DMS79 treated with DMSO at 0.1 percent for 48 hours (cell line): ENCODE data around the gene DUOX1.
"Not testable (repeated sequence)": the region's sequence is repeated elsewhere in the genome, so short reads cannot be mapped to it uniquely, and the experiment has no call there.

ENCODE experiments used
- DNase-seq: peaks from one replicate; lab custom pipeline; 2025; lab: John Stamatoyannopoulos, UW

The DUOX1 gene

GRCh38 chr15:45129651-45130129 is at the start of gene DUOX1, which contains the start of gene DUOXA1:
TSS of gene DUOX1 (plus strand) at chr15:45129994. CDS start at chr15:45131967, 1,973 bp downstream.
TSS of gene DUOXA1 (minus strand) at chr15:45129879. CDS start at chr15:45123014, 6,865 bp downstream.
- DNase-seq, result no peak

DNA sequence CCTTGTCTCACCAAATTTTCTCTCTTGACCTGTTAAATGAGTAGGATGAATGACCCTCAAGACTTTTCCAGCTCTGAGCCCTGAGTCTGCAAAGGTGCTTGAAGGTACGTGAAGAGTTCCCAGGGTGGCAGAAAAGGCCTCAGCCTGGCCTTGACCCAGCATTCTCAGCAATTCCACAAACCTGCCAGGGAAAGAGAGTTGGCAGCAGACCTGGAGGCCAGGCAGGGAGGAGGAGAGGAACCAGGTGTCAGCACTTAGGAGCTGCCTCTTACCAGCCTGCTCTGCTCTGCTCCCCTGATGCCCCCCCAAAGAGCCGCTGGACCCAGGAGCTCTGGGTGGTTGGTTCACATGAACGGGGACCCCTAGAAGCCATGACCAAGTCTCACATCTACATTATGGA is 49.2 kb upstream of the DUOX1 start:
- peak; percentile 28 for DNase-seq

DNA sequence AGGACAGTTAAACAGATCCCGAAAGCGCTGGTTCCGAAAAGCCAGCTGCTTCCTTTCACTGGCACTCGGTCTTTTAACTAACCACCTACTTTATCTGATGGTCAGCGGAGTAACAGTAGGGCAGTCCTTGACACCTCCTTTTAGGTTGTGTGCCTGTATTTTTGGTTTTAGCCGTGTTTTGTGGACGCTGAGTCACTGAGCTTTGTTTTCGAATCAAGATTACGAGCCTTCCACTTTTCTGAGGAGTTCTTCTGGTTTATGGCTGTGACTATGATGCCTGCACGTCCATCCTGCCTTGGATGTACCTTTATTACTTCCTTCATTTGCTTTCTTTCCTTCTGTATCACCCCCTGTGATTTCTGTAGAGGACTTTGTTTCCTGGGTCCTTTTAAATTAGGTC is 47.4 kb upstream of the DUOX1 start:
- not testable (repeated sequence) for DNase-seq

DNA sequence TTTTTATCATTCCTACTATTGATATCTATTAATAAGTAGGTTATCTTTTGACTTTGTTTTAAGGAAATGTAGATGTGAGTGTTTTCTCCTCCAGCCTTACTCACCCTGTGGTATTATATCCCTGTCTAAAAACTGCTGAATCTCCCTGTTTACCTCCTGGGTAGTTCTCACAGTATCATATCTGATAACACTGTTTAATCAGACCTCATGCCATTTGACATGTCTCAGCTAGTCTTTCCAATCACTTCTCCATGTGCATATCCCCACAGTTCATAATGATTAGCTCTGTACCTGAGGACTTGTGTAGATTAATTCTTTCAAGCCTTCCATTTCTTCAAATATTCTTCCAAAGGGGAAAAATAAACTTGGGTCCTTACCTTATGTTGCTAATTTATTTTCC is 46.6 kb upstream of the DUOX1 start:
- DNase-seq, result no peak

GRCh38 chr15:45084163-45084562 is 45.6 kb upstream of the DUOX1 start:
- no peak for DNase-seq

DNA sequence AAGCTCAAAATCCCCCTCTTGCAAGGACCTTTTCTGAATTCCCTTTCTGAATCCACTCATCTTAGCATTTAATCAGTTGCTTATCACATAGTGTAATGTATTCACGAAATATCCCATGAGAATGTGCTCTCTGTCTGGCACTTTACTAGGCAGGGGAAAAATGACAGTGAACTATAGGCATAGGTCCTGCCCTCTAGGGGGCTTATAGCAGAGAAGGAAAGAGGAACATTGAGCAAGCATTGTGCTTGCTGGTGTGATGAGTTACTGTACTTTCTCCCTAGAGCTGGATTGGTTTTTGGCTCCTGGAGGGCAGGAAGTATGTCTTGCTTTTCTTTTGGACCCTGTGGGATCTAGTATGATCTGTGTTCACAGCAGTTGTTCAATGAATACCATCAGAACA is 42.3 kb upstream of the DUOX1 start:
- DNase-seq, result no peak

DNA sequence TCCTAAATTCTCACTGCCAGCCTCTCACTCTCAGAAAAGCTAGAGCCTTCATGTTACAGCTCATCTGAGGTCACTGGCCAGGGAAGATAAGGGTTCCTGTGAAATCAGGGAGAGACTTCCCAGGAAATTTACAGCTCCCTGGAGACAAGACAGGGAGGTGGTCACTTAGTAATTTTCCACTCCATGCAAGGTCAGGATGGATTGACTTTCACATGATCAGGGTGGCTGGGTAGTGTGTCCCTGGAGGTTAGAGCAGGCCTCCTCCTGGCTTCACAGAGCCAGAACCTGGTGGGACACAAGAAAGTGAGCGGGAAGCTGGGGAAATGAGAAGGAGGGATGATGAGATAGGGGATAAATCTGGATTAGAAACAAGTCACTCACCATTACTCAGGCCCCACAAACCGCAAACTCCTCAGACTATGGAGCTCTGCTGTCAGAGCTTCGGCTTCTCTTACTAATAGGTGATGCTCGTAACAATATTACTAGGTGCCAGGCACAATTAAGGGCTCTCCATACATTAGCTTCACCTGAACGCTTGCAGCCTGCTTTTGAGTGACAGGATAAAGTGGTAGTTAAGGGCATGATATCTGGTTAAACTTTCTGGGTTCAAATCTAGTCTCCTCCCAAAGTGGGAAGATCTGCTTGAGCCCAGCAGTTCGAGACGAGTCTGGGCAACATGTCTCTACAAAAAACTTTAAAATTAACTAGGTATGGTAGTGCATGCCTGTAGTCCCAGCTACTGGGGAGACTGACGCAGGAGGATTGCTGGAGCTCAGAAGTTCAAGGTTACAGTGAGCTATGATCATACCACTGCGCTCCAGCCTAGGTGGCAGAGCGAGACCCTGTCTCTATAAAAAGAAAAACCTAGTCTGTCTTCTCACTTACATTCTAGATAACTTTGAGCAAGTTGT is 40.7 kb upstream of the DUOX1 start:
- DNase-seq, result no peak

DNA sequence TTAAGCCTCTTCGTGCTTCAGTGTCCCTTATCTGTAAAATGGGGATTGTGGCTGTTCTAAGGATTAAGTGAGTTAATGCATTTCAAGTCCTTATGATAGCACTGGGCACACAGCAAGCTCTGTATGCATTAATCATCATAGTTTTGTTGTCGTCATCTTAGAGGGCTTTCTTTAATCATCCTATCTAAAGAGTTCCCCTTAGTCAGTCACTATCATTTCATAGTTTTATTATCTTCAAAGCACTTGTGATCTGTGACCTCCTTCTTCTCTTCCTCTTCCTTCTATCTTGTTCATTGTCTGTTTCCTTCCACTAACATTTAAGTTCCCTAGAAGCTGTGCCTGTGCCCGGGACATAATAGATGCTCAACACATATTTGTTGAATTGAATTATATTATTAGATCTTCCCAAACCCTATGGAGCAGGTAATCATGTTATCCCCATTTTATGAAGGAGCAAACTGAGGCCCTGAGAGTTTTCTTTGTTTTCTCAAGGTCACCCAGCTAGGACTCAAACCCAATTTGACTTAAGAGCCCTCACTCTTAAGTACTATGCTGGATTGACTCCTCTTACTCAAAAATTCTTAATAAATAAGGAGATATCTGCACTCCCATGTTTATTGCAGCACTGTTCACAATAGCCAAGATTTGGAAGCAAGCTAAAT is 40.0 kb upstream of the DUOX1 start:
- DNase-seq, result no peak

DNA sequence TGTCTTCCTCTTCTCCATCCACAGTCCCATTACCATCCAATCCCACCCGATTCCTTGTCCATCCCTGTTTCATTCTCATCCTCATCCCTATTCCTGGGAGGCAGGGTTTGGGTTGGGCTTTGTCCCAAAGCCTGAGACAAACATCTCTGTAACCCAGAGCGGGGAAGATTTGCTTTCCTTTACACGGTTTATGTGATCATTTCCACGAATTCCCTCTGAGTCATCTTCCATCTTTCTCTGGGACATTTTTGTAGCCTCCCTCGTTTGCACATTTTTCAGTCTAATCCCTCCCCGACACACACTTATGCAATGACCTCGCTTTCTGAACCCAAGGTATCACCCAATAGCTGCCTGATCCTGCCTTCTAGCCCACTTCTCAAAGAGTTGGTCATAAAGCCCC is 38.6 kb upstream of the DUOX1 start:
- DNase-seq, result no peak

DNA sequence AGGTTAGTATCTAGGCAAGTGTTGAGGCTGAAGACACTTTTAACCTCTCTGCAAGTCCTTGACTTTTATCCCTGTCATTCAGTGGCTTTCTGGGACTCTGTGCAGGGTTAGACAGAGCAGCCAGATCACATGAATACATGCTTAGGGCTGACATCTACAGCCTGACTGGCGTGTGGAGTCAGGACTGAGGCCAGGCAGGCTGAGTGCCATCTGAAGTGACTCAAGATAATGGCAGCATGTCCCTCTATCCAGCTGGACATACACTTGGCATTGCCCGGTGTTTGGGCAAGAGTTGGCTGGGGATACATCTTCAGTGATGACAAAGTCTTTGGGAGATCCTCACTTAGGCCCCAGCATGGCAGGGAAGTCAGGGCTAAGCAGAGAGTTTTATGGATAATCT is 38.2 kb upstream of the DUOX1 start:
- DNase-seq, result no peak

GRCh38 chr15:45093013-45093412 is 36.8 kb upstream of the DUOX1 start:
- DNase-seq, result no peak

GRCh38 chr15:45093622-45094357 is 36.0 kb upstream of the DUOX1 start:
- DNase-seq, result no peak

DNA sequence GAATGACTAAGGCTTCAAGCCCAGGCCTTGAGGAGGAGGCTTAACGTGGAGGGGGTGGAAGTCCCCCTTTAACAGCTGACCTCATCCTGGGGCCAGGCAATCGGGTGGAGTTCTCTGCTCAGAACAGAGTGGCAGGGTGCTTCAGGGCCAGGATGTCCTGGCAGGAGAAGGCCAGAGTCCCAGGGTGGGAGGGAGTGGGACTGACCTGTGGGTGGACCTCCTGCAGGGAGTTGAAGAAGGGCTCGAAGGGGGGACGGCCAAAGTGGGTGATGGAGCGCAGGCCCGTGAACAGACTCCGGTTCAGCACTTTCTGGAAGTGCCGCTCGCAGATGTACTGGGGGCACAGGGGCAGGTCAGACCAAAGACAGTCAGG is 35.5 kb upstream of the DUOX1 start:
- DNase-seq, result no peak

- DNase-seq, result no peak
These were observed 34.1 kb upstream of the DUOX1 start for GRCh38 chr15:45095661-45096060.

- no peak for DNase-seq
These were observed 32.3 kb upstream of the DUOX1 start for GRCh38 chr15:45097466-45097865.

GRCh38 chr15:45099549-45100165 is 30.1 kb upstream of the DUOX1 start:
- DNase-seq, result no peak

DNA sequence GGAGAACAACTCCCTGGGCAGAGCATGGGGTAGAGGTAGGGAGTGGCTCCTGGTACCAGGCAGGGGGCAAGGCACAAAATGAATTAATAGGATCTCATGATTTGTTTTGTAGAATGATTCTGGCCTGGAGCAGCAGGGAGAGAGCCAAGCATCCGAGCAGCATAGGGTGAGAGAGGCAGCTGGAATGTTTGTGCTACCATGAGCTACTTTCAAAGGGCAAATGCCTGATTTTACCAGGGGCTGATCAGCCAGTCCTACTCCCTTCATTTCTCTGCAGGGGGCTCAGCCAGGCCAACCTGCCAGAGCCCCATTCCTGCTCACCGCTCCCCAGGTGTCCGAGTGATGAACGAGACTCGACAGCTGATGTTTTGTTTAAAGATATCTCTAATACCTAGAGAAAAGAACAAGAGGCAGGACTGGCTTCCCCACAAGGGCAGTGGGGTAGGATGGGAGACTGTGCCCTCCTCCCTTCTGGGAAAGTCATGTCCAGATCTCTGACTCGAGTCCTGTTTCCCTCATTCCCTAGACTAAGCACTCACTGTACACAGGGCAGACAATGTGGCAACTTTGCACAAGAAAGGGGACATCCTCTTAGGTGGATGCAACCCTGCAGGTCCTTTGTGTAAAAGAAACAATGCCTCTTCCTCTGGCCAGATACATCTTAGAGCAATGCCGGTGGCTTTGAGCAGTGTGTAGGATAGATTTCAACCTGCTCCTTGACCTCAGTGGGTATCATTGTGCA is 28.7 kb upstream of the DUOX1 start:
- DNase-seq, result no peak

- no peak for DNase-seq
These were observed 28.0 kb upstream of the DUOX1 start for GRCh38 chr15:45101749-45102148.

- DNase-seq, result no peak
These were observed 27.6 kb upstream of the DUOX1 start for GRCh38 chr15:45102226-45102625.

GRCh38 chr15:45104170-45104569 is 25.6 kb upstream of the DUOX1 start:
- DNase-seq, result not testable (repeated sequence)

DNA sequence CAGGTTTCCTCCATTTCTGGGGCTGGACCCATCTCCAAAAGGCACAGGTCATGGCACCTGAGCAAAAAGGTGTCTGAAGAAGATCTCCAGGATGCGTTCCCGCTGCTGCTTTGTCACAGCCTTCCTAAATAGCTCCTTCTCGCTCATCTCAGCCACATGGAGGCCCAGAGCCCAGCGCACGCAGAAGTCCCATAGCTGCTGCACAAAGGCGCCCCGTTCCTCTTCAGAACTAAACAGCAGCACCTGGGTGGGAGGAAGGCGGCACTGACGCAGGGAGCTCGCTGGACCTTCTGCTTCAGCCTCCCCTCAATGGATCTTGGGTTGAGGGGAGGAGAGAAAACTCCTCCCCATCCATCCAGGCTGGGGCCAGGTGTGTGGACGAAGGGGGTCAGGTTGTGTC is 24.2 kb upstream of the DUOX1 start:
- no peak for DNase-seq
